ENCODE measurements around the gene NPAS3.

NPAS3 gene

DNA sequence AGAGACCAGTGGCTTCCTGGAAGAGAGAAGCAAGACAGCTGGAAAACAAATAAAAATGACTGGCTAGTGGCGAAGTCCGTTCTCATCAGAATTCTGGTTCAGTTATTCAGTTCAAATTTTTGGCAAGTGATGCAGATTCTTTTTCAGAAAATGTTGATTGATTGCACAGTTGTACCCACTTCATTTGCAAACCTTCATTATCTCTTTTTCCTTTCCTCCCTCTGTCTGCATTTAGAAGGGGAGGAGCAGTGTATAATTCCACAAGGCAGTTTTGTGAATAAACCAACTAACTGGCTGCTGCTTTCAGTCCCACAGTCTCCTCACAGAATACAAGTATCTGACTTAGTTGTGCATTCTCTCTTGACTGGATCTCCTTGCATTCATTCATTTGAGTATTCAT is 417.5 kb downstream of the NPAS3 start:
- Histone ChIP-seq H3K9me3 (ENCODE audit: control insufficient read depth, insufficient read depth, low read depth, low read length) (no peaks in the 10 kb centered on the region), H3K27ac (ENCODE audit: low read depth, low read length) (no peak overlapping the region), H3K36me3 (ENCODE audit: control insufficient read depth, insufficient read depth, low read length) (no peaks in the 10 kb centered on the region), H3K4me3 (ENCODE audit: low read depth, low read length) (no peak overlapping the region), H3K9ac (ENCODE audit: low read length) (no peak overlapping the region), H3K27me3 (ENCODE audit: control insufficient read depth, insufficient read depth, low read length) (no peaks in the 10 kb centered on the region), H3K4me1 (ENCODE audit: control insufficient read depth, insufficient read depth, low read length) (peaks cover 12% of the 10 kb centered on the region; the same call in 1 of the 2 replicates)

DNA sequence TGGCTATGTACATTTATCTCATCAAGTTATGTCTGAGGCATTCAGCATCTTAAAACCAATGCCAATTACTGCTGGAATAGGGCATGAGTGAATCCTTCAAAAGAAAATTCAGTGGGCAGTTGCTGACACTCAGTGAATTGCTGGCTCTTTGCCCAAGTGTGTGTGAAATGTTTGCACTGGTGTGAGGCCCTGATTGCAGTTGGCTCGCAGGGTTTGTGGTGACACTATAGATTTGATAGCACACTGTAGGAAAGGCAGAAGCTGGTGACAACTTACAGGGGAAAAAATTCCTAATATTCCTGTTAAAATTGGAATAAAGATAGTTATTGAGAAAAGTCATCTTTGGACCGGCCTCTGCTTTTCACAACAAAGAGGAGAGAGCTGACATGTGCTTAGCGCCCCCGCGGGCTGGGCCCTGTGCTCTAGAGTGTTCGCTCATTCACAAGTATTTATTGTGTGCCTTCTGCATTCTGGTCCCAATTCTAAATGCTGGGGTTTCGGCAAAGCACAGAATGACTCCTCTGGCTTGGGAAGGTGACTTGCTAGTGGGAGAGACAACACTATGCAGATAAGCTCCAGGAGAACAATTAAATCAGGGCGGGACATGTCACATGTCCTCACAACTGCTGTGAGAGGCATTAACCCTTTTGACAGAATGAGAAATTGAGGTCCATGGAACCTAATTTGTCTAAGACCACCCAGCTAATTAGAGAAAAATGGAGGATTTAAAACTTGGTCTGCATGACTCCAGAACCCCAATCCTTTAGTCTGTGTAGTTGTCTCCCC is 418.7 kb downstream of the NPAS3 start:
- H3K9ac ChIP-seq (ENCODE audit: low read length), result no peak overlapping the region
- no peaks in the 10 kb centered on the region for H3K36me3 ChIP-seq (ENCODE audit: control insufficient read depth, insufficient read depth, low read length)
- H3K27ac ChIP-seq (ENCODE audit: low read depth, low read length), result no peak overlapping the region
- H3K4me1 ChIP-seq (ENCODE audit: control insufficient read depth, insufficient read depth, low read length), result peaks cover 13% of the 10 kb centered on the region
- H3K27me3 ChIP-seq (ENCODE audit: control insufficient read depth, insufficient read depth, low read length), result no peaks in the 10 kb centered on the region
- H3K4me3 ChIP-seq (ENCODE audit: low read depth, low read length), result no peak overlapping the region
- H3K9me3 ChIP-seq (ENCODE audit: control insufficient read depth, insufficient read depth, low read depth, low read length), result no peaks in the 10 kb centered on the region

DNA sequence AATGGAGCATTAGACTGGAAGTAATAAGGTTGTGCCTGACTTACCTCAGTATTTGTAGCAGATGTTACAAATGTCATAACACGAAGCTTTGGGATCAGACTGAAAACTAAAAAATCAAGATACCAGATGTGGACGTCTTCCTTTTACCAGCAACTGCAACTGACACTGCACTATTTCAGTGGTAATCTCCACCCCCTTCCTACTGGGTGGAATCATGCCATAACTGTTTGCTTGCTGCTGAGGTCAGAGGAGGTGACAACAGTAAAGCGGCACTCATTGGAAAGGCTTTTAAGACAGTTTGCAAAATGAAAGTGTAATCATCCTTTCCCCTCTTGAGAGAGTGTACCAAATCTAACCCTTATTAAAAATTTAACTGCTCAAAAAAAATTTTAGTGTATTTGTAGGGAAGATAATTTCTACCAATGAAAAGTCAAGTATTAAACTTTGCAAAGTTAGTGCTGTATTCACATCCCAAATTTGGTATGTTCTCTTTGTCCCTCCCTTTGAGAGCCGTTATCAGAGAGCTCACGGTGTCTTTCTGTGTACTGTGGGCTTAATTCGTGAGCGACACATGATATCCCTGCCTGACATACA is 420.7 kb downstream of the NPAS3 start:
- Histone ChIP-seq H3K27ac (ENCODE audit: low read depth, low read length) (no peak overlapping the region), H3K4me1 (ENCODE audit: control insufficient read depth, insufficient read depth, low read length) (peaks cover 26% of the 10 kb centered on the region), H3K9me3 (ENCODE audit: control insufficient read depth, insufficient read depth, low read depth, low read length) (no peaks in the 10 kb centered on the region), H3K9ac (ENCODE audit: low read length) (no peak overlapping the region), H3K36me3 (ENCODE audit: control insufficient read depth, insufficient read depth, low read length) (no peaks in the 10 kb centered on the region), H3K4me3 (ENCODE audit: low read depth, low read length) (no peak overlapping the region), H3K27me3 (ENCODE audit: control insufficient read depth, insufficient read depth, low read length) (no peaks in the 10 kb centered on the region)

DNA sequence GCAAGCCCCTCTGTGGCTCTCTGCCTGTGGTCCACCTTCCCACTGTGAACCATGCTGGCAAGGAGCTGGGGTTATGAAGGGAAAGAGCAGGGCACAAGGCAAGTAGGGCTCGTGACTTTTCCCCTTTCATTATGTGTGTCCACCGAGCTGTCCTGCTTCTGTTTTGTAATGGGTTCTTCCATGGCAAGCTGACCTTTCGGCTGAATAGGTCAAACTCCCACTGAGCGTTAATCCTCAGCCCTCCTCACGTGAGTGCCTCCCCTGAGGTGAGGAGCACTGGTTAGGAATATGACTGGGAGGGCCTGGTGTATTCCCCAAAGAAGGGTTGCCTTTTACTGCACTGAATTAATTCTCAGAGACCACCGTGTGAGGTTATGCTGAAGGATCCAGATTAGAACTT is 424.3 kb downstream of the NPAS3 start:
- Histone ChIP-seq H3K27ac (ENCODE audit: low read depth, low read length) (no peak overlapping the region), H3K4me1 (ENCODE audit: control insufficient read depth, insufficient read depth, low read length) (peaks cover 21% of the 10 kb centered on the region), H3K9me3 (ENCODE audit: control insufficient read depth, insufficient read depth, low read depth, low read length) (no peaks in the 10 kb centered on the region), H3K4me3 (ENCODE audit: low read depth, low read length) (no peak overlapping the region), H3K9ac (ENCODE audit: low read length) (no peak overlapping the region), H3K36me3 (ENCODE audit: control insufficient read depth, insufficient read depth, low read length) (no peaks in the 10 kb centered on the region), H3K27me3 (ENCODE audit: control insufficient read depth, insufficient read depth, low read length) (no peaks in the 10 kb centered on the region)

DNA sequence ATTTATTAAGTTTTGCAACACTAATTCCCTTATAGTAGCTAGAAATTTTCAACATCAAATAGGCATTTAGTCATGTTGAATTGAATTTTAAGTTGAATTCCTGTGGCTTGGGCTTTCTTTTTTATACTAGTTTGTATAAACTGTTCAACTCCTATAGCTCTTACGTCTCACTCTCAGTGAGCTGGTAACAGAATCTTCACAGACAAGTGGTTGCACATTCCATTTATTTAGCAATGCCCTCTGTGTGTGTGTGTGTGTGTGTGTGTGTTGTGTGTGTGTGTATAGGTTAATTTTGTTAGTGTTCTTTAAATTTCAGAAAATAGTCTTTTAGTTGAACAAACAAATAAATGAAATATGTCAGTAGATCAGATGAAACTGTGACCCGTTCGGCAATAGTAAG is 425.0 kb downstream of the NPAS3 start:
- Histone ChIP-seq H3K27me3 (ENCODE audit: control insufficient read depth, insufficient read depth, low read length) (no peaks in the 10 kb centered on the region), H3K4me3 (ENCODE audit: low read depth, low read length) (no peak overlapping the region), H3K36me3 (ENCODE audit: control insufficient read depth, insufficient read depth, low read length) (no peaks in the 10 kb centered on the region), H3K4me1 (ENCODE audit: control insufficient read depth, insufficient read depth, low read length) (peaks cover 20% of the 10 kb centered on the region), H3K27ac (ENCODE audit: low read depth, low read length) (no peak overlapping the region), H3K9ac (ENCODE audit: low read length) (no peak overlapping the region), H3K9me3 (ENCODE audit: control insufficient read depth, insufficient read depth, low read depth, low read length) (no peaks in the 10 kb centered on the region)

DNA sequence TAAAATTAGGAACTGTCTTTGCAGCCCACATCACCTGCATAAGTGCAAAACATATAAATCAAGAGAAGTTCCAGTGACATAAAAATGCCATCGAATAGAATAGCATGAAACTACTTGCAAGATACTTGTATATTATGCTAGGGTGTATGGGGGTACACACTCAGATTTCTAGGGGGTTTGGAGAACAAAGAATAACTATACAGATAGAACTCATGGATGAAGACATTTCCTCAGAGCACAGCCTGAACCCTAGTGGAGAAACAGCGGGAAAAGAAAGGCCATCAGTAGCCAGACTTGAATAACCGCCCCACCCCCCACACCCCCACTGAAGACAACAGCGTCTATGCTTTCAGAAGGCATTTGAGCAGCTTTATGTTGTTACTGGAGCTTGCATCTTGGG is 425.8 kb downstream of the NPAS3 start:
- Histone ChIP-seq H3K27ac (ENCODE audit: low read depth, low read length) (no peak overlapping the region), H3K9me3 (ENCODE audit: control insufficient read depth, insufficient read depth, low read depth, low read length) (no peaks in the 10 kb centered on the region), H3K27me3 (ENCODE audit: control insufficient read depth, insufficient read depth, low read length) (no peaks in the 10 kb centered on the region), H3K36me3 (ENCODE audit: control insufficient read depth, insufficient read depth, low read length) (no peaks in the 10 kb centered on the region), H3K9ac (ENCODE audit: low read length) (no peak overlapping the region), H3K4me1 (ENCODE audit: control insufficient read depth, insufficient read depth, low read length) (peaks cover 20% of the 10 kb centered on the region), H3K4me3 (ENCODE audit: low read depth, low read length) (no peak overlapping the region)

DNA sequence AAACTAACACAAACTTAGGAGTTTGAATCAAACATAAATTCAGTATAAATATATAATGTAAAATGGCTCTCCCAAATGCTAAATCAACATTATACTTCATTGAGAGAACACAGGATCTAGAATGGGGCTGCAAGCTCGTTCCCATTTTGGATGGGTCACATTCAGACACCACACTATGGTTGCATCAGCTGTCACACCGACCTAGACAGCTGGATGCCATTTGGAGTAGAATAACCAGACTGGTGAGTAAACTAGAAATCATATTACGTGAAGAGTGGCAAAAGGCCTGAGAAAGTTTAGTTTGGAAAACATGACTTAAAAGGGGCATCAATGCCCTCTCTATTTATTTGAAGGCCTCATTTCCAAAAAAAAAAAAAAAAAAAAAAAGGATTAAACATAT is 430.4 kb downstream of the NPAS3 start:
- no peaks in the 10 kb centered on the region for H3K27me3 ChIP-seq (ENCODE audit: control insufficient read depth, insufficient read depth, low read length)
- H3K9ac ChIP-seq (ENCODE audit: low read length), result no peak overlapping the region
- H3K4me3 ChIP-seq (ENCODE audit: low read depth, low read length), result no peak overlapping the region
- peaks cover 9% of the 10 kb centered on the region for H3K4me1 ChIP-seq (ENCODE audit: control insufficient read depth, insufficient read depth, low read length)
- H3K36me3 ChIP-seq (ENCODE audit: control insufficient read depth, insufficient read depth, low read length), result no peaks in the 10 kb centered on the region
- H3K9me3 ChIP-seq (ENCODE audit: control insufficient read depth, insufficient read depth, low read depth, low read length), result no peaks in the 10 kb centered on the region
- H3K27ac ChIP-seq (ENCODE audit: low read depth, low read length), result no peak overlapping the region

DNA sequence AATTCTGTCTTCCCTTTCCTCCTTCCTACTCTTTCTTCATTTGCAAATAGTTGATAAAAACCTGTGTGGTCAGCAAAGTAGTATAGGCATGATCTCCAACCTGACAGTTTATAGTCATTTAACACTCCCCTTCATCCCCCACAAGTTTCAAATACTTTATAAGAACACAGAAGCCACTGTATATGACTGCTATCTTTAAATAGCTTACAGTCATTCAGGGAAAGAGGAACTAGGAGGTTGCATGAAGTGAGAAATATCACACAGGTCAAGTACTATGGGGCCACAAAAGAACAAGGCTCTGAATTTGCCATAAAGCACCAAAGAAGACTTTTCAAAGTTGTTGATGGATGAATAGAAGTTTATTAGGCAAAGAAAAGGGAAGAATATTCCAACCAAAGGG is 431.3 kb downstream of the NPAS3 start:
- no peak overlapping the region for H3K4me3 ChIP-seq (ENCODE audit: low read depth, low read length)
- no peaks in the 10 kb centered on the region for H3K36me3 ChIP-seq (ENCODE audit: control insufficient read depth, insufficient read depth, low read length)
- no peak overlapping the region for H3K27ac ChIP-seq (ENCODE audit: low read depth, low read length)
- no peak overlapping the region for H3K9ac ChIP-seq (ENCODE audit: low read length)
- no peaks in the 10 kb centered on the region for H3K27me3 ChIP-seq (ENCODE audit: control insufficient read depth, insufficient read depth, low read length)
- H3K9me3 ChIP-seq (ENCODE audit: control insufficient read depth, insufficient read depth, low read depth, low read length), result no peaks in the 10 kb centered on the region
- no peaks in the 10 kb centered on the region for H3K4me1 ChIP-seq (ENCODE audit: control insufficient read depth, insufficient read depth, low read length)

DNA sequence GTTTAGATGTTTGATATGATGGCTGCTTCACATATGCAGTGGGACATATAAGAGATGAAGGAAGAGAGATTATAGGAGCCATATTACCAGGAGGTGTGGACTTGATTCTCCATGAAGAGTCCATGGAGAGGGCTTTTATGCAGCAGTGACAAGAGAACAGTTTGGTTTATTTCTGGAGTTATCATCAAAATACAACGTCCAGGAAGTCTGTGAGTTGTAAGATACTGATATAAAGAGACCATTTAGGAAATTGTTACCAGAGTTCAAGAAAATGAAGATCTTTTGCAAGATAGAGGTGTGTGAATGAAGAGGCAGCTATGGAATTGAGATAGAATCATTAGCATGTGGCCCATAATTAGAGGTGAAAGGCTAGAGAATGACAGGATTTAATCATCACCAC is 431.7 kb downstream of the NPAS3 start:
- no peak overlapping the region for H3K4me3 ChIP-seq (ENCODE audit: low read depth, low read length)
- H3K9me3 ChIP-seq (ENCODE audit: control insufficient read depth, insufficient read depth, low read depth, low read length), result no peaks in the 10 kb centered on the region
- no peaks in the 10 kb centered on the region for H3K4me1 ChIP-seq (ENCODE audit: control insufficient read depth, insufficient read depth, low read length)
- no peak overlapping the region for H3K27ac ChIP-seq (ENCODE audit: low read depth, low read length)
- H3K27me3 ChIP-seq (ENCODE audit: control insufficient read depth, insufficient read depth, low read length), result no peaks in the 10 kb centered on the region
- H3K36me3 ChIP-seq (ENCODE audit: control insufficient read depth, insufficient read depth, low read length), result no peaks in the 10 kb centered on the region
- H3K9ac ChIP-seq (ENCODE audit: low read length), result no peak overlapping the region

DNA sequence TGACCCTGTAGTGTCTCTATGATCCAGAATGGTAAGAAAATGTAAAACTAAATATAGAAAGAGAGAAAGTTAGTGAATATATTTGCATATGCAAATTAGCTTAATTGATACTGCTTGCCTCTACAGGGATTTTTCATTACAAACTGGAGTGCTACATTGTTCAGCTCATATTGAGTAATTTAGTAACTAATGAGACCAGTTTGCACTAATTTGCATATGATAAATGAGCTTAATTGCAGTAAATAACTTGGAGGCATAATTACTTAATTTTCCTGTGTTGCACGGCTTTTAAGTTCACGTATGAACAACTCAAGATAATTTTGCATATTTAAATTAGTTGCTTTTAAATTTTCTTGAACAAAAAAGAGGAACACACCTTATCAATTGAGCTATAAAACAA is 436.5 kb downstream of the NPAS3 start:
- Histone ChIP-seq H3K4me3 (ENCODE audit: low read depth, low read length) (no peak overlapping the region), H3K9ac (ENCODE audit: low read length) (no peak overlapping the region), H3K9me3 (ENCODE audit: control insufficient read depth, insufficient read depth, low read depth, low read length) (no peaks in the 10 kb centered on the region), H3K27me3 (ENCODE audit: control insufficient read depth, insufficient read depth, low read length) (no peaks in the 10 kb centered on the region), H3K27ac (ENCODE audit: low read depth, low read length) (no peak overlapping the region), H3K36me3 (ENCODE audit: control insufficient read depth, insufficient read depth, low read length) (no peaks in the 10 kb centered on the region), H3K4me1 (ENCODE audit: control insufficient read depth, insufficient read depth, low read length) (no peaks in the 10 kb centered on the region)

DNA sequence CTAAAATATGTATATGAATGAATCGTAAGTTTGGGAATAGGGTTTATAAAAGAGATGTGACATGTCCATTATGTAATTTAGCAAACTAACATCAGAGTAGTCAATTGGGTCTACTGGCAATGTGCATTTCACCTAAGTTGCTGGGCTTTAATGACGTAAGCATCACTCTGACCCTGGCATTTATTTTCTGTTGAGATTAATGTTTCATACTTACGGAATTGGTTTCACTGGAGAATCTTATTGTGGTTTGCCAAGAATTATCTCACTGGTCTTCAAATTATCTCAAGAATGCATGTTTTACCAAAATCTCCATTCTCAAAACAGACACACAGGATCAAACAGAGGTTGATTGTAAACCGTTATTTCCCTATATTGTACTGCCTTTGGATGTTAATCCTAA is 437.1 kb downstream of the NPAS3 start:
- no peaks in the 10 kb centered on the region for H3K36me3 ChIP-seq (ENCODE audit: control insufficient read depth, insufficient read depth, low read length)
- no peaks in the 10 kb centered on the region for H3K27me3 ChIP-seq (ENCODE audit: control insufficient read depth, insufficient read depth, low read length)
- no peaks in the 10 kb centered on the region for H3K4me1 ChIP-seq (ENCODE audit: control insufficient read depth, insufficient read depth, low read length)
- H3K4me3 ChIP-seq (ENCODE audit: low read depth, low read length), result no peak overlapping the region
- no peak overlapping the region for H3K9ac ChIP-seq (ENCODE audit: low read length)
- no peak overlapping the region for H3K27ac ChIP-seq (ENCODE audit: low read depth, low read length)
- no peaks in the 10 kb centered on the region for H3K9me3 ChIP-seq (ENCODE audit: control insufficient read depth, insufficient read depth, low read depth, low read length)

Data from HUES6 (cell line).